Measurements from ENCODE around the gene HAUS5.
A peak's percentile ranks its signal among the peaks of the same experiment; 100 is the strongest.

HAUS5 gene

GRCh38 chr19:35609851-35610353 lies 2.6 kb upstream of the HAUS5 start:
- no peak for DNase-seq

- DNase-seq: no peak
Observed at GRCh38 chr19:35612224-35612558, 344 bp upstream of the HAUS5 start.

- no peak for DNase-seq
Observed at GRCh38 chr19:35613574-35613973, 1.0 kb downstream of the HAUS5 start.

- DNase-seq: no peak
Observed at GRCh38 chr19:35615036-35615435, 2.5 kb downstream of the HAUS5 start.

GRCh38 chr19:35618857-35619256 lies 6.3 kb downstream of the HAUS5 start:
- no peak for DNase-seq

- no peak for DNase-seq
Observed at GRCh38 chr19:35619290-35619923, 6.9 kb downstream of the HAUS5 start.

- DNase-seq: no peak
Observed at GRCh38 chr19:35620001-35620400, 7.5 kb downstream of the HAUS5 start.

GRCh38 chr19:35621708-35622107 lies 9.2 kb downstream of the HAUS5 start:
- DNase-seq: no peak

GRCh38 chr19:35622750-35623149 lies 10.2 kb downstream of the HAUS5 start:
- no peak for DNase-seq

GRCh38 chr19:35623327-35624010 lies 10.9 kb downstream of the HAUS5 start:
- DNase-seq: no peak

GRCh38 chr19:35628264-35628564 lies 15.7 kb downstream of the HAUS5 start:
- DNase-seq: no peak

- DNase-seq: peak; percentile 97
Observed at GRCh38 chr19:35628565-35629331, 16.2 kb downstream of the HAUS5 start, which contains the start of gene RBM42. Gene RBM42, plus strand, starts transcription at chr19:35629036. Its CDS starts 118 bp downstream, at chr19:35629154.

- DNase-seq: no peak
Observed at GRCh38 chr19:35629332-35629633, 16.7 kb downstream of the HAUS5 start.

GRCh38 chr19:35633727-35634440 lies 21.3 kb downstream of the HAUS5 start:
- DNase-seq: no peak

GRCh38 chr19:35636651-35637050 lies 24.1 kb downstream of the HAUS5 start:
- no peak for DNase-seq

- no peak for DNase-seq
Observed at GRCh38 chr19:35637165-35637564, 24.6 kb downstream of the HAUS5 start.

- DNase-seq: no peak
Observed at GRCh38 chr19:35639321-35639639, 26.7 kb downstream of the HAUS5 start.

- no peak for DNase-seq
Observed at GRCh38 chr19:35639863-35640262, 27.3 kb downstream of the HAUS5 start.

GRCh38 chr19:35641515-35642151 lies 29.1 kb downstream of the HAUS5 start, which contains the start of gene ETV2:
Gene ETV2, plus strand, starts transcription at chr19:35641745. Its CDS starts 716 bp downstream, at chr19:35642461.
- DNase-seq: no peak

GRCh38 chr19:35642312-35642711 lies 29.8 kb downstream of the HAUS5 start:
- no peak for DNase-seq

- DNase-seq: no peak
Observed at GRCh38 chr19:35642798-35643254, 30.3 kb downstream of the HAUS5 start.

- peak; percentile 52 for DNase-seq
Observed at GRCh38 chr19:35643255-35644205, 31.0 kb downstream of the HAUS5 start.
